ENCODE results near the gene POLK.

DNA sequence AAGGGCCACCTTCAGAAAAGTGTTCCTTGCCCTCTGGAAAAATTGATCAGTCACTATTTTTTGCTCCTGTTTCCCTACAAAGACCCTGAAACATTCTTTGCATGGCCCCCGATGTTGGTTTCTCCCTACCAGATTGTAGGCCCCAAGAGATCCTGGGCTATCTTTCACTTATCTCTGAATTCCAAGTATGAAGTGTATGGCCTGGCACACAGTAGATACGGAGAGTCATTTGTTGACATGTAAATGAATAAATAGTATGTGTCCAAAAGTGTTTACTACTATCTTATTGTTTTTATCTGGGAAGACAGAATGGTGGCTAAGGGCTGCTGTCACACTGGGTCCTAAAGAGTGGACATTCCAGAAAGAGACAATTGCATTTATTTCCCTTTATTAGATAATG is 92.1 kb downstream of the POLK start:
- TF ChIP-seq GABPA (IDR thresholded peaks at IDR 0.05 in 1 of 2, conservative IDR thresholded peaks at IDR 0.05 in 1 of 2), result no peak
- TF ChIP-seq, protein P1, sequence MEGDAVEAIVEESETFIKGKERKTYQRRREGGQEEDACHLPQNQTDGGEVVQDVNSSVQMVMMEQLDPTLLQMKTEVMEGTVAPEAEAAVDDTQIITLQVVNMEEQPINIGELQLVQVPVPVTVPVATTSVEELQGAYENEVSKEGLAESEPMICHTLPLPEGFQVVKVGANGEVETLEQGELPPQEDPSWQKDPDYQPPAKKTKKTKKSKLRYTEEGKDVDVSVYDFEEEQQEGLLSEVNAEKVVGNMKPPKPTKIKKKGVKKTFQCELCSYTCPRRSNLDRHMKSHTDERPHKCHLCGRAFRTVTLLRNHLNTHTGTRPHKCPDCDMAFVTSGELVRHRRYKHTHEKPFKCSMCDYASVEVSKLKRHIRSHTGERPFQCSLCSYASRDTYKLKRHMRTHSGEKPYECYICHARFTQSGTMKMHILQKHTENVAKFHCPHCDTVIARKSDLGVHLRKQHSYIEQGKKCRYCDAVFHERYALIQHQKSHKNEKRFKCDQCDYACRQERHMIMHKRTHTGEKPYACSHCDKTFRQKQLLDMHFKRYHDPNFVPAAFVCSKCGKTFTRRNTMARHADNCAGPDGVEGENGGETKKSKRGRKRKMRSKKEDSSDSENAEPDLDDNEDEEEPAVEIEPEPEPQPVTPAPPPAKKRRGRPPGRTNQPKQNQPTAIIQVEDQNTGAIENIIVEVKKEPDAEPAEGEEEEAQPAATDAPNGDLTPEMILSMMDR (IDR thresholded peaks at IDR 0.05; ENCODE audit: low read depth, low read length, missing input control), result no peak
- no peak for TF ChIP-seq TAF1 (conservative IDR thresholded peaks at IDR 0.05)
- TF ChIP-seq, protein P2, sequence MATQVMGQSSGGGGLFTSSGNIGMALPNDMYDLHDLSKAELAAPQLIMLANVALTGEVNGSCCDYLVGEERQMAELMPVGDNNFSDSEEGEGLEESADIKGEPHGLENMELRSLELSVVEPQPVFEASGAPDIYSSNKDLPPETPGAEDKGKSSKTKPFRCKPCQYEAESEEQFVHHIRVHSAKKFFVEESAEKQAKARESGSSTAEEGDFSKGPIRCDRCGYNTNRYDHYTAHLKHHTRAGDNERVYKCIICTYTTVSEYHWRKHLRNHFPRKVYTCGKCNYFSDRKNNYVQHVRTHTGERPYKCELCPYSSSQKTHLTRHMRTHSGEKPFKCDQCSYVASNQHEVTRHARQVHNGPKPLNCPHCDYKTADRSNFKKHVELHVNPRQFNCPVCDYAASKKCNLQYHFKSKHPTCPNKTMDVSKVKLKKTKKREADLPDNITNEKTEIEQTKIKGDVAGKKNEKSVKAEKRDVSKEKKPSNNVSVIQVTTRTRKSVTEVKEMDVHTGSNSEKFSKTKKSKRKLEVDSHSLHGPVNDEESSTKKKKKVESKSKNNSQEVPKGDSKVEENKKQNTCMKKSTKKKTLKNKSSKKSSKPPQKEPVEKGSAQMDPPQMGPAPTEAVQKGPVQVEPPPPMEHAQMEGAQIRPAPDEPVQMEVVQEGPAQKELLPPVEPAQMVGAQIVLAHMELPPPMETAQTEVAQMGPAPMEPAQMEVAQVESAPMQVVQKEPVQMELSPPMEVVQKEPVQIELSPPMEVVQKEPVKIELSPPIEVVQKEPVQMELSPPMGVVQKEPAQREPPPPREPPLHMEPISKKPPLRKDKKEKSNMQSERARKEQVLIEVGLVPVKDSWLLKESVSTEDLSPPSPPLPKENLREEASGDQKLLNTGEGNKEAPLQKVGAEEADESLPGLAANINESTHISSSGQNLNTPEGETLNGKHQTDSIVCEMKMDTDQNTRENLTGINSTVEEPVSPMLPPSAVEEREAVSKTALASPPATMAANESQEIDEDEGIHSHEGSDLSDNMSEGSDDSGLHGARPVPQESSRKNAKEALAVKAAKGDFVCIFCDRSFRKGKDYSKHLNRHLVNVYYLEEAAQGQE (IDR thresholded peaks at IDR 0.05), result no peak
- TF ChIP-seq RAD21 (IDR thresholded peaks at IDR 0.05), result no peak
- TF ChIP-seq YY1 (IDR thresholded peaks at IDR 0.05), result no peak
